ENCODE data around the gene C11orf71.

C11orf71 gene, protein sequence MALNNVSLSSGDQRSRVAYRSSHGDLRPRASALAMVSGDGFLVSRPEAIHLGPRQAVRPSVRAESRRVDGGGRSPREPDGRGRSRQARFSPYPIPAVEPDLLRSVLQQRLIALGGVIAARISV

DNA sequence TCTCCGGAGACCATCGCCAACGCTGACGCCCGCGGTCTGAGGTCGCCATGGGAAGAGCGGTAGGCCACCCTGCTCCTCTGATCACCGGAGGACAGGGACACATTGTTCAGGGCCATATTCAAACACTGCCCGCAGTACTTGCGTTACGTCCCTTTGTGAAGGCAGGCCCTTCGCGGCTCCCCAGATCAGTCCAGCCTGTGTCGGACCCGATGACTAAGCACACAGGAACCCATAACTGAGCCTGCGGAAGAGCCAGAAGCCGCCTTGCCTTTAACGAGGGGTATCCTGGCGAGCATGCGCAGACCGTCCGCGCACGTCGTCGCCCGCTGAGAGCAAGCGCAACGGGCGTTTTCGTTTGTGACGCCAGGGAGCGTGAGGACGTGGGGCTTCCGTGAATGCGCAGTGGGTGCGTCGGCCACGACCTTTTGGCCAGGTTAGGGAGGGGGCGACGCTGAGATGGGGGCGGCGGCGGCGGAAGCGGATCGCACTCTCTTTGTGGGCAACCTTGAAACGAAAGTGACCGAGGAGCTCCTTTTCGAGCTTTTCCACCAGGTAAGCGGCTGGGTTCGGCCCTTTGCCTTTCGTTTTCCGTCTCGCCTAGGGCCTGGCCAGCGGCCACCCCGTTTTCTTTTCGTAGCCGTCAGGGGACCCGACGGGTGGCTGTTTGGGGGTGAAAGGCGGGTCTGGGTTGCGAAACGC is at the start of gene C11orf71, which contains the start of gene RBM7:
Gene C11orf71 (minus strand): TSS at position 296 of the 699 bp plus-strand sequence. CDS start 180 bp downstream, at position 116.
Gene RBM7 (plus strand): TSS at position 451 of the 699 bp plus-strand sequence. CDS start 6 bp downstream, at position 457.
- peak; percentile 55 for DNase-seq

DNA sequence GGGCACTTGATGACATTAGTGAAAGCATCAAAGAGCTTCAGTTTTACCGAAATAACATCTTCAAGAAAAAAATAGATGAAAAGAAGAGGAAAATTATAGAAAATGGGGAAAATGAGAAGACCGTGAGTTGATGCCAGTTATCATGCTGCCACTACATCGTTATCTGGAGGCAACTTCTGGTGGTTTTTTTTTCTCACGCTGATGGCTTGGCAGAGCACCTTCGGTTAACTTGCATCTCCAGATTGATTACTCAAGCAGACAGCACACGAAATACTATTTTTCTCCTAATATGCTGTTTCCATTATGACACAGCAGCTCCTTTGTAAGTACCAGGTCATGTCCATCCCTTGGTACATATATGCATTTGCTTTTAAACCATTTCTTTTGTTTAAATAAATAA is 49.5 kb upstream of the C11orf71 start:
- DNase-seq, result no peak

DNA sequence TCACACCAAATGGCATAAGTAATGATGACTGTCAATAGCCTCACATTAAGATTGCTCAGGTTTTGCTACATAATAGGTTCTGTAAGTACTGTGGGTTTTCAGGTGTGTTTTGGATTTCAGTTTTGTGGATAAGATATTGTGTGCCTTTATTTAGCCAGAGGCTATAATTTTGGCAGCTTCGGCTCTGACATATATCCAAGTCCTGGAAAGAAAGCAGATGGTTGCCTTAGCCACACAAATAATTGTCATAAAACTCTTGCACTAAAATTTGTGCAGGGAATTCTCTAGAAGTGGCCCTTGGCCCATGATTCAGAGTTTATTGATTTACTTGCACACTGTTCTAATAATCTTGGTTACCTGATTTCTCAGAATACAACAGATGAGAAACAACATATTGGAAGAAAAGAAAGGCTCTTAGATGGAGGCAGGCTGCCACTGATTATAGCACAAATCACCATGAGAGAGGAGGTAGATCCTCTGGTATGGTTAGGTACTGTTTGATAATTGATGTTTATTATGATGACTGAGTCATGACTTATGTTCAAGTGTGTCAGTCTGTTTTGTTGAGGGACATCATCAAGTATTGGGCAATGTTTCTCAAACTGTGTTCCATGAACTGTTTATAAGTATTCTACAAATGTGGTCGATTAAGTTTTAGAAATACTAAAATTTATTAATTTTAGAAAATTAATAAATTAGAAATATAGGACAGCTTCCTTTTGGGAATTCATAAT is 48.6 kb upstream of the C11orf71 start:
- DNase-seq, result no peak

DNA sequence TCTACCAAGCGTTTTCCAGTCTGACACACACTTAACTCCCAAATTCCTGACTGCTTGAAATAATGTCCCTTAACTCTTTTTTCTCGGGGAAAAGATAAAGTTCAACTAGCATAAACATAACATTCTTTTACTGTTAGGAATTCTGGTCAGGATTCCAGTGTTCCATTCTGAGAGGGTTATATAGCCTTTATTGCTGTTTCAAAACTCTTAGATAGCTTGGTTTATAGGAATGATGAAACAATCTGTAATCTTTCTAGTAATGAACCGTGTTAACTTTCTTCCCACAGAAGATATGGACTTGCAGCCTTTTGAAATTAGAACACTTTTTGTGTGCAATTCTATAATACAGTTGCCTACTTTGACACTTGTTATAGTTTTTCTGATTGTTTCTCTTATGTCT is 47.6 kb upstream of the C11orf71 start:
- no peak for DNase-seq

DNA sequence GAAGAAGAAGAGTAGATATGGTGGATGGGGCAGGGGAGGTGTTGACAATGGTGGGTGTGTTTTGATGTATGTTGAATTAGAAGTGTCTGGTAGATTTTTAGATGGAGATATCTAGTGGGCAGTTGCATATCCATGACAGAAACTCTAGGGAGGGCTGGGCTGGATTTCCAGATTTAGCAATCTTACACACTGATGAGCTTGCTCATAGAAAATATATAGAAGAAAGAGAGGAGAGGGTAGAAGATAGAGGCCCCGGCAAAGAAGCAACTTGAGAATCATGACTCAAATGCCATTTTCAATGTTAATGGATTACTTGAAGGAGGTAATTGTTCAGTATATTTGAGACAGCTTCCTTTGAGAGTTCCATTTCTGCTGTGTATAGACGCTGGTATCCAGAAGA is 47.1 kb upstream of the C11orf71 start:
- DNase-seq, result no peak

DNA sequence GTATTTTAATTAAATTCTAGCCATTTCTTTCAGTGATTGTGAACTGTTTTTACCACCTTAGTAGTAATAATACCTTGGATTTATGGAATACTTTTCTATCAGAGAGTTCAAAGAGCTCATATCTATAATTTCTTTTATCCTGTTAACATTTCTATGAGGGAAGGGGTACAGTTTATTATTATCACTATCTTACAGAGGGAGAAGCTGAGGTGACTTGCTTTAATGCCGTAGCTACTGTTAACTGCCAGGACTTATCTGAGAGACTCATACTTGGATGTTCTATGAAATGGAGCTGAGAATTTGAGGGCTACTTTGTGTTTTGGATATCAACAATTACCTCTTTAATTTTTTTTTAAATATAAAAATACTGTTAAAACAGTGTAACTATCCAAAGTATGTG is 42.2 kb upstream of the C11orf71 start:
- no peak for DNase-seq

DNA sequence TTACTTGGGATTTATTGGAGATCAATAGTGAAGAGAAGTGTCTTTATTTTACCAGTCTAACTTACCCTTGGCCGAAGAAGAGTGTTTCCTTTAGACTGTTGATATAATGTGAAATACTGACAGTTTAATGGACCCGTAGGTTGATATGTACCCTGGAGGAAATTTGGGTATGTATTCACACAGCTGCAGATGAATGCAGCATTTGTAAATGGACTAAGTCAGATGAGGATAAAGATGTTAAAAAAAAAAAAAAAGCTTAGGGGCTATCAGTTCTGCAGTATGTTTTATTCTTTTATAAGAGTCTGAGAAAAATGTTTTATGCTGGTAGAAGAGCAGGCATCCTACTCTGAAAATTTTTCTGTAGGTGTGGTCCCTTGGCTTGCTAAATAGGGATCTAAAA is 41.6 kb upstream of the C11orf71 start:
- no peak for DNase-seq

DNA sequence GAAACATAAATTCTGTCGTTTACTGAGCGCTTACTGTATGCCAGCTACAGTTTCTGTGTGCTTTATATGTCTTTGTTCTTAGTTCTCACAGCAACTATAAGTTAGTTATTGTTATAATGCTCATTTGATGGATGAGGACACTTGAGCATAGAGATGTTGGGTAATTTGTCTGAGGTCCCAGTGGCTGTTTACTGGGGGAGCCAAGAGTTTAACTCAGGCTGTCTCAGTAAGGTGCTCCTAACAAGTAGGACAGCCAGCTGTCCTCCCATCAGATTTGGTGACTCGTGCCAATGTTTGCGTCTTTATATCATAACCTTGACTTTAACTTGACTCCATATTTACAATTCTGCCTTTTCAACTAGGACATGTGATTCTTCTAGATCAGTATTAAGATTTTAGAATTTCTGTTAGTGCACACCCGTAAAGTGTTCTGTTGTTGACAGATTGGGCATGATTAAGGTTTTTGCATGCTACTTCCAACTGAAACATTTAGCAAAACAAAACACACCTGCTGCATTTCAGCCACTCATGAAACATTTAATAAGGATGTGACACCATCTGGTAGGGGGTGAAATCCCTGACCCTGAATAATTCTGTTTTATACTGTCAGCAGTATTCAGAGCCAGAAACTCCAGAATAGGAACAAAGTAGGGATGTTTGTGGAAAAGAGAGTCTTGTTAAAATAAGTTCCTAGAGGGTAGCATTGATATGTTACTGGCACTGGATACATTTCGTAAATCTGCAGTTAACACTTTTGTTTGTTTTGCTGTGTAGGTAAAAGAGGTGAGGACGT is 40.9 kb upstream of the C11orf71 start:
- DNase-seq, result no peak

DNA sequence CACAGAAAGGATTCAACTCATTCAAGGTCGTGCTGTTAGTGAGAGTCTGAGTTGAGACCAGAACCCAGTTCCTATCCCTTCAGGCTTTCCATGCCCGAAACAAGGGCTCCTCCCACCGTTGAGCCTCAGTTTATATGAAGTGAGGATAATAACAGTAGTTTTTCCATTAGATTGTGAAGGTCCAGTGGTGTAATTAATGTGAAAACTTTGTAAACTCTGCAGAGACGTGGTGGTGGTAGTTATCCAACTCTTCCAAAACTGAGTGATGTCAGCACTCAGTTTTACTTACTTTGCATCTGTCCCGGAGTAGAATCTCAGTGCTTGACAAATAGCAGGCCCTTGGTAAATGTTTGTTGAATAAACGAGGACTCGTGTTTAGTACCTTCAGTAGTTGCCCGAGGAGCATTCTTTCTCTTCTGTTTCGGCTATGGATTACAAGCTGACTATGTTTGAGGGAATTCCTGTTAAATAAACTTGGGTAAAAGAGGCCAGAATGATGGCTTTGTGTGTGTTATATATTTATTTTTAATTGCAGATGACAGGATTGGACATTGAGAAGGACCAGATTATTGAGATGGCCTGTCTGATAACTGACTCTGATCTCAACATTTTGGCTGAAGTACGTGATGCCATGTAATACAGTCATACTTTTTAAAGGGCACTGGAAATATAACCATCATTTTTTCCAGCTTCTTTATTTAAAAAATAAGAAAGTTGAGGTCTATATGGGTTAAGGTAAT is 40.0 kb upstream of the C11orf71 start:
- no peak for DNase-seq

DNA sequence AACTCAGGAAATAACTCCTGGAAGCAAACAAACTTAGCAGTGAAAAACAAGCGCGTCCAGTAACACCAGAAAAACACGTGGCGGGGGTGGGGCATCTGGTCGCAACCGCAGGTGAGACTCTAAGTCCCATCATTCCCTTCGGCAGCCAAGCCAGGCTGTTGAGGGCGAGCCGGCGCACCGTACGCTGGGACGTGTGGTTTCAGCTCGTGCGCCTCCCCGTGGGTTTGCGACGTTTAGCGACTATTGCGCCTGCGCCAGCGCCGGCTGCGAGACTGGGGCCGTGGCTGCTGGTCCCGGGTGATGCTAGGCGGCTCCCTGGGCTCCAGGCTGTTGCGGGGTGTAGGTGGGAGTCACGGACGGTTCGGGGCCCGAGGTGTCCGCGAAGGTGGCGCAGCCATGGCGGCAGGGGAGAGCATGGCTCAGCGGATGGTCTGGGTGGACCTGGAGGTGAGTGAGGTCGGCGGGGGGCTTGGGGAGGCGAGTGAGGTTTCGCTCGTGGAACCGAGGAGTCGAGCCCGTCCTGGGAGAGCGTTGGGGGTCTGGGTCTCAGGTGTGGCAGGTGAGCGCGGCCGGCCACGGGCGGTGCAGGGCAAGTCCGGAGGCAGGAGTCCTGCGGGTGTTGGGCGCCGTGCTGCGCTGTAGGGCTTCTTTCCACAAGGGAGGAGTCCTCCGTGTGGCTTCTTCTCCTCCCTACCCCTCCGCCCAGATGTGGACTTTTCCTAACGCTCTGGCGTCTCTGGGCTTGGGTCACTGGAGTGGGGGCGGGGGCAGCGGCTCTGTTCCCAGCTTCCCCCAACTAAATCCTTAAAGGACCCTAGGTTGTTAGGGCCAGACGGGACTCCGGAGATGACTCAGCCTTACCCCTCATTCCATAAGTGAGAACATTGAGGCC is 39.2 kb upstream of the C11orf71 start, which contains the start of gene REXO2:
Gene REXO2 (plus strand): TSS at position 239 of the 892 bp plus-strand sequence. CDS start 62 bp downstream, at position 301.
- DNase-seq, result peak; percentile 55

DNA sequence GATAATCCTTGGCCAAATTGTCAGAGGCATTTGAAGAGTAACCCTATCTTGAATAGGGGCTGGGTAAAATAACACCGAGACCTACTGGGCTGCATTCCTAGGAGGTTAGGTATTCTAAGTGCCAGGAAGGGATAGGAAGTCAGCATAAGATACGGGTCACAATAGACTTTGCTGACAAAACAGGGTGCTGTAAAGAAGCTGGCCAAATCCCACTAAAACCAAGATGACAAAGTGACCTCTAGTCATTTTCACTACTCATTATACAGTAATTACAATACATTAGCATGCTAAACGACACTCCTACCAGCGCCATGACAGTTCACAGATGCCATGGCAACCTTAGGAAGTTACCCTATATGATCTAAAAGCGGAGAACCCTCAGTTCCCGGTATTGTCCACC is 38.0 kb upstream of the C11orf71 start:
- no peak for DNase-seq

DNA sequence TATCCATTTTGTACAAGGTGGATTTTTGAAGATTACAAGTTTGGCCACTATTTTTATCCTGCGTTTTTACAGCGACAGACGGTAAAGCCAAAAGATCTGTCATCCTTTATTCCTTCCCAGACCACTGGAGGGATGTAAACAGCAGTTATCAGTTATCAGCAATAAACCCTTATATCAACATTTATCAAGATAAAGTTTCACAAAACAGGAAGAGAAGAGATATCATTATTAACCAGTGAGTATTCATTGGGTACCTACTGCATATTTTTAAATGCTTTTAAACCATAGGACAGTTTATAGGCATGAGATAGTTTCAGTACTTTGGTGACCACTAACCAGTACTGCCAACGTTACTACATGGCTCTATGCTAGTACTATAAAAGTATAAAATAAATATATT is 33.1 kb upstream of the C11orf71 start:
- no peak for DNase-seq

DNA sequence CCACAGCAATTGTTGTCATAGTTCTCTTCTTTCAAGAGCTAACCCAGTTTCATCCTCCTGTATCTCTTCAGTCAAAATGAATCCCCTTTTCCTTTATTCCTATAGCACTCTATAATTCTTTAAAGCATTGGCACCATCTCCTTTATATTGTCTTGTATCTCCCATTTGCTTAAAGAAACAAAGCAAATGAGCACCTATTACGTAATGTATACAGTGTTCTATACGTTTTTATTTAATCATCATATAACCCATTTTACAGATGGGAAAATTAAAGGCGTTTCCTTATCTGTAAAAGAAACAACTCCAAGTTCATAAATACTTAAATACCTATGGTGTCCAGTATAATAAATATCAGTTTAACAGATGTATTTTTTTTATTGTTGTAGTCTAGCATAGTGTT is 32.6 kb upstream of the C11orf71 start:
- DNase-seq, result no peak

DNA sequence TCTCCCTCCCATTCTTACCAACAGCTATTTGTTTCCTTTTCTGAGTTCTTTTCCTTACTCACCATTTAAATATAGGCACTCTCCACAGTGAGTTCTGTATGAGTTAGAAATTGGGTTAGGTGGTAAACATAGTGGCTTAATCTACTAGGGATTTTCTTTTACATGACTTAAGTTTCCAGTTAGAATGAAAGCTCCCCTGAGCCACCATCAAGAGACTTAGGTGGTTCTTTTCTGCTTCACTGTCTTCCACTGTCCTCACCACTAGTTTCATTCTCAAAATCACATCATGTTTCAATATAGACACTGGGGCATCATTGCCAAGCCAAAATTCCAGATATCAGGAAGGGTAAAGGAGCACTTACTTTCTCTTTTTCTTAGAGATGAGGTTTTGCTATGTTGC is 30.0 kb upstream of the C11orf71 start:
- no peak for DNase-seq

DNA sequence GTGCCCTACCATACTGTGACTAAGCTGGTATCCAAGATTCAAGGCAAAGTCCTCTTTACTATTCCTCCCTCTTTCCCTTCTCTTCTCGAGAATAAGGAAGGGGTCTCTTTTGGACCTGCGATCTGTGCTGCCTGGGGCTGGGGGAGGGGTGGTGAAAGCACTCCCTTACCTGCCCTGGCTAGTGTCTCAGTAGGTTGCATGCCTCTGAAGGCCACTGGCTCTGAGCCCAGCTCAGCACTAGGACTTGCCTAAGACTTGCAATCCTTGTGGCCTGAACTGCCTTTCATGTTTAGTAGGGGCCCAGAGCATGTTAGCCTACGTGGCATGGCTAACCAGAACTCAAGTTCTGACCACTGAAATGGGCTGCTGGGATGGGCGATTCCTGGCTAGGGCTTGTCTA is 26.0 kb upstream of the C11orf71 start:
- no peak for DNase-seq

DNA sequence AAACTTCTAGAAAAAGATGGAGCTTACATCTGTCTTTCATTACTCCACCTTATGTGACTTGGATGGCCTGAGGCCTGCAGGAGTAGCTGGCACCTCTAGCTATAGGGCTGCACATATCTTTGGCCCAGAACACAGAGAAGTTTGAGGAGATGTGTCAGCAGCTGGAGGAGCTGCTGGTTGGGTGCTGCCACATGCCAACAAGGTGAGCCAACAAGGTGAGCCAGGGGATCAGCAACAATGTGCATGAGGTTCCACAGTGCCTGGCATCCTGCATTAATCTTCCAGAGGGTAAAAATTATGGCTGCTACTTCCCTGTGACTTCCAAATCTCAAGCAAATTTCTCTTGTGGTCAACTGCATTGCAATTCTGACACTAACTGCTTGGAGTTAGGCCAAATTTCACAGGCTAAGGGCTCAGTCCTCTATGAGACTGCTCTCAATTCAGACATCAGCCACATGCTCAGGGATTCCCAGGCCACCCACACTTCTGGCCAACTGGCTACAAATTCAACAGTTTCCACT is 16.2 kb upstream of the C11orf71 start:
- DNase-seq, result no peak

DNA sequence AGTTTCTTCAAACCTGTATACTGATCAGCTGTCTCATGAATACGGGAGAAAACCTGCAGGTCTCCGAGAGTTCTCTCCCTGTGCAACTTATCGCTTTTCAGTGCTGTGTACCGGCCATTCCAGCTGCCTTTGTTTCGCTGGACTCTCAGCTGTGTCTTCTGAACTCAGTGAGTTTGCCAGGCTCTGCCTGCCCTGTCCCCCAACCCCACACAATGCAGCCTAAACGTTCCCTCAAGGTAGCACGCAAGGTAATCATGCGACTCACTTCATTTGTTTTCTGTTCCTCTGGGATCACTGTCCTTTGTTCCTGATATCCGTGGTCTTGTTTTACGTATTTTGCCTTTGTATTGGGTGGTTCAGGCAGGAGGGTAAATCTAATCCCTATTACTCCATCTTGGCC is 13.6 kb upstream of the C11orf71 start:
- no peak for DNase-seq

DNA sequence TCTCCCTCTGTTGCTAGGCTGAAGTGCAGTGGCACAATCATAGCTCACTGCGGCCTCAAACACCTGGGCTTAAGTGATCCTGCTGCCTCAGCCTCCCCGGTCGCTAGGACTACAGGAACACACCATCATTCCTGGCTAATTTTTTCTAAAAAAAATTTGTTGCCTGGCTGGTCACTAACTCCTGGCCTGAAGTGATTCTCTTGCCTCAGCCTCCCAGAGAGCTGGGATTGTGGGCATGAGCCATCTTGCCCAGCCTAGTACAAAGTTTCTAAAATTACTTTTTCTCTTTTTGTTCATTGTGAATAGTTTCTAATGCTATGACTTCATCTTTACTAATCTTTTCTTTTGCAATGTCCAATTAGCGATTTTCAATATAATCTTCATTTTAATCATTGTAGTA is 12.6 kb upstream of the C11orf71 start:
- DNase-seq, result no peak

DNA sequence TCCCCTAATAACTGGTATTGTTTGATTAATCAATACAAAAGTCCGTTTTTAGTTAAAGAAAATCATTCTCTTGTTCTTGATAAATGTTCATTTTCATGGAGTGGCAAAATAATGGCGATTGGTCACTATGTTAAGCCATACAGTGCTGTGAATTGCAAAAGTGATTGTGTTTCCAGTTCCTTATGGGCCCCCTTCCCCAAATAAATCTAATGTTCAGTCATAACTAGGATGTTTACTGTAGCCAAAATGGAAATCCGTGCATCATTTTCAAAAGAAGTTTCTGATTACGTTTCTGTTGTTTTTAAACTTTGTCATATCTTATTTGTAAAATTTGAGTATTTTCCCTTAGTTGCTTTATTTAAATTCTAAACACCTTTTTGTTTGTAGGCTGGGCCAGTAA is 1.0 kb upstream of the C11orf71 start:
- no peak for DNase-seq

DNA sequence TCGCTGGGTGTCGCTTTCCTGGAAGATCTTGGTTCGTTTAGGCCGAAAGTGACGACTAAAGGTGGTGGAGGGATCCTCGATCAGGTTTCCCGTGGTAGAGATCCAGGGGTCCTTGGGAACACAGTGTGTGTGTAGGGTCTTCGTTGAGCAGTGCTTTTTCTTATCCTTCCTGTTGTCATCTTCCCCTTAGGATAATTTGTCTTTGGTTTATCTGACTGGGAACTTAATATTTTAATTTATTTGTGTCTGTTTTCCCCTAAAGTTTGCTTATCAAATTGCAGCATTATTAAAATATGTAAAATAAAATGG is 558 bp upstream of the C11orf71 start:
- no peak for DNase-seq

DNA sequence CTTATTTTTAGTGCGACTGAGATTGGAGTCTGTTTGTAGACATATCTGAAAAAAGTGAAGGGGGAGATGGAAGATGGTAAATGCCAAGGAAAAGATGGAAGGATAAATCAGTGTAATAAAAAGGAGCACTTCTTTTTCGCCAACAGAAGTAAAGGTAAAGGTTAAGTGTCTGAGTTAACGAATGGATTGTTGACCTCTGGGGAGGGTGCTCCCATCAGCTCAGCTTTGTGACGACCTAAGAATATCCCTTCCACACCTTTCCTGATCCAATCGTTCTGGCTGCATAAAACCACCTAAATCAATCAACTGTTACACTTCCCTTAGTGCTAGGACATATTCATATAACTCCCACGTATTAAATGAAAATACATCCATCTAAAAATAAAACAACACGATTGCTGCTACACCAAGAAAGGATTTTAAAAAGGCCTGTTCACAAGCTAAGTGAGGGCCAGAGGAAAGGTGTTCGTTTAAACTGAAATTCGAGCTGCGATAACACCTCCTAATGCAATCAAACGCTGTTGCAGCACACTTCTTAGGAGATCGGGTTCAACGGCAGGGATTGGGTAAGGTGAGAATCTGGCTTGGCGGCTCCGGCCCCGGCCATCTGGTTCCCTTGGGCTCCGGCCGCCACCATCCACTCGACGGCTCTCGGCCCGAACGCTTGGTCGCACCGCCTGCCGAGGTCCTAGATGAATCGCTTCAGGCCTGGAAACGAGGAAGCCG is 658 bp downstream of the C11orf71 start:
- no peak for DNase-seq

Measured in NCI-H1694 treated with DMSO at 0.1 percent for 48 hours (cell line).